Measurements from ENCODE around the gene RAB17. TPM values are rescaled to one million over a fixed set of nuclear protein-coding genes. Genes with fewer than 3 reads are reported as not detected.

Gene RAB17
- total and polyA plus RNA-seq, 2 experiments from 2014 or later, result 2.9 to 3.1 TPM

GRCh38 chr2:237617587-237617982 lies 27.1 kb upstream of the RAB17 start:
- no peaks in the 10 kb centered on the region for H3K9me3 ChIP-seq (ENCODE audit: low read depth)
- peaks cover 39% of the 10 kb centered on the region for H3K4me1 ChIP-seq (ENCODE audit: low read depth)
- DNase-seq (ENCODE audit: low read depth in 1 of 2, low spot score in 1 of 2), result no peak
- H3K4me3 ChIP-seq, result no peak overlapping the region
- TF ChIP-seq, protein P1, sequence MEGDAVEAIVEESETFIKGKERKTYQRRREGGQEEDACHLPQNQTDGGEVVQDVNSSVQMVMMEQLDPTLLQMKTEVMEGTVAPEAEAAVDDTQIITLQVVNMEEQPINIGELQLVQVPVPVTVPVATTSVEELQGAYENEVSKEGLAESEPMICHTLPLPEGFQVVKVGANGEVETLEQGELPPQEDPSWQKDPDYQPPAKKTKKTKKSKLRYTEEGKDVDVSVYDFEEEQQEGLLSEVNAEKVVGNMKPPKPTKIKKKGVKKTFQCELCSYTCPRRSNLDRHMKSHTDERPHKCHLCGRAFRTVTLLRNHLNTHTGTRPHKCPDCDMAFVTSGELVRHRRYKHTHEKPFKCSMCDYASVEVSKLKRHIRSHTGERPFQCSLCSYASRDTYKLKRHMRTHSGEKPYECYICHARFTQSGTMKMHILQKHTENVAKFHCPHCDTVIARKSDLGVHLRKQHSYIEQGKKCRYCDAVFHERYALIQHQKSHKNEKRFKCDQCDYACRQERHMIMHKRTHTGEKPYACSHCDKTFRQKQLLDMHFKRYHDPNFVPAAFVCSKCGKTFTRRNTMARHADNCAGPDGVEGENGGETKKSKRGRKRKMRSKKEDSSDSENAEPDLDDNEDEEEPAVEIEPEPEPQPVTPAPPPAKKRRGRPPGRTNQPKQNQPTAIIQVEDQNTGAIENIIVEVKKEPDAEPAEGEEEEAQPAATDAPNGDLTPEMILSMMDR (IDR thresholded peaks at IDR 0.05; ENCODE audit: low read depth, low read length), result no peak
- no peaks in the 10 kb centered on the region for H3K36me3 ChIP-seq
- H3K27me3 ChIP-seq, result no peaks in the 10 kb centered on the region
- peak overlapping the region; percentile 96 for H3K27ac ChIP-seq

GRCh38 chr2:237616734-237617586 lies 26.4 kb upstream of the RAB17 start:
- TF ChIP-seq, protein P1 (IDR thresholded peaks at IDR 0.05; ENCODE audit: low read depth, low read length), result no peak
- Histone ChIP-seq H3K4me1 (ENCODE audit: low read depth) (peaks cover 39% of the 10 kb centered on the region), H3K9me3 (ENCODE audit: low read depth) (no peaks in the 10 kb centered on the region), H3K4me3 (no peak overlapping the region), H3K36me3 (no peaks in the 10 kb centered on the region), H3K27ac (peak overlapping the region; percentile 96), H3K27me3 (no peaks in the 10 kb centered on the region)
- peak in 1 of 2 donors; percentile 95 for DNase-seq (ENCODE audit: low read depth in 1 of 2, low spot score in 1 of 2)

DNA sequence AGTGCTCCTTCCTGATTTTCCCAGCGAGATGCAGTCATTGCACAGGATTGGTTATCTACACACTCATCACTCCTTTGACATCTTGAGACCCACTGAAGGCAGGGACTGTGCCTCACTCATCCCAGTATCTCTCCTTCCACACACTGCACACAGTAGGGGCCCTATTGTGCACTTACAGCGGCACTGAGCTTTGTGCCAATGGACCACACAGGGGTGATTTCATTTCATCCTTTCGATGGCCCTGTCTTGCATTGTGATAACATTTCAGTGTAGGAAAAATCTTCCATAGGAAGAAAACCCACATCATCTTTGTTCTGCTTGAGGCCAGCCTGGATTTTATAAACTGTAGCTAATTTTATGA lies 25.8 kb upstream of the RAB17 start:
- Histone ChIP-seq H3K27me3 (no peaks in the 10 kb centered on the region), H3K9me3 (ENCODE audit: low read depth) (no peaks in the 10 kb centered on the region), H3K4me3 (no peak overlapping the region), H3K36me3 (no peaks in the 10 kb centered on the region), H3K4me1 (ENCODE audit: low read depth) (peaks cover 39% of the 10 kb centered on the region), H3K27ac (peak overlapping the region; percentile 96)
- DNase-seq (ENCODE audit: low read depth in 1 of 2, low spot score in 1 of 2), result no peak
- TF ChIP-seq, protein P1 (IDR thresholded peaks at IDR 0.05; ENCODE audit: low read depth, low read length), result no peak

DNA sequence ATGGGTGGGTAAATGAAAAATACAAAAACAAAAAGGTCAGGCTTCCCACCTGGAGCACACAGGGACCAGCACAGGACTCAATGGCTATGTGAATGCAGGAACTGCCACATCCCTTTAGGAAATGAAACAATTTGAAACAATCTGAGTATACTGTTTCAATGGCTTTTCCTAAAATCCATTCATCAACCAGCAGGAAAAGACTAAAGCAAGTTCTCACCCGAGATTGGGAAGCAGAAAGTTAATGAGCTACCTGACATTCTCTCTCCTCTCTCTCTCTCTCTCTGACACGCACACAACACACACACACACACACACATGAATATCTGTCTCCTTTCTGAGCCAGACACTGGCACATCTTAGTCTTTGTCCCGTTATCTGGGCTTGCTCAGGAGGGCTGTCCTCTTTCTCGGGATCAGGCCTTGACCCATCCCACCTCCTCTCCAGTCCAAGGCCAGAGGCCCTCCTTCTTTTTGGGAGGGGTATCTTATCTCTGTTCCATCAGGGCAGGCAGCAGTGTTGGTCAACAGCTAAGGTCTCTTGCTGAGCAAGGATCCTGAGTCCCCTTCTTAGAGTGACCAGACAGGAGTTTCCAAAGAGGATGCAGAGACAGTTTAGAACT lies 25.2 kb upstream of the RAB17 start:
- no peaks in the 10 kb centered on the region for H3K36me3 ChIP-seq
- no peak overlapping the region for H3K4me3 ChIP-seq
- H3K27ac ChIP-seq, result peak overlapping the region; percentile 96
- no peak for DNase-seq (ENCODE audit: low read depth in 1 of 2, low spot score in 1 of 2)
- peaks cover 39% of the 10 kb centered on the region for H3K4me1 ChIP-seq (ENCODE audit: low read depth)
- no peaks in the 10 kb centered on the region for H3K9me3 ChIP-seq (ENCODE audit: low read depth)
- H3K27me3 ChIP-seq, result no peaks in the 10 kb centered on the region
- TF ChIP-seq, protein P1 (IDR thresholded peaks at IDR 0.05; ENCODE audit: low read depth, low read length), result no peak

GRCh38 chr2:237614151-237614720 lies 23.7 kb upstream of the RAB17 start:
- H3K27ac ChIP-seq, result peak overlapping the region; percentile 96
- peak; percentile 80 to 83 for DNase-seq (ENCODE audit: low read depth in 1 of 2, low spot score in 1 of 2)

More at GRCh38 chr2:237614151-237614720, 23.7 kb upstream of the RAB17 start:
- H3K9me3 ChIP-seq (ENCODE audit: low read depth), result no peaks in the 10 kb centered on the region
- H3K4me3 ChIP-seq, result no peak overlapping the region
- H3K4me1 ChIP-seq (ENCODE audit: low read depth), result peaks cover 39% of the 10 kb centered on the region
- H3K36me3 ChIP-seq, result no peaks in the 10 kb centered on the region
- TF ChIP-seq, protein P1 (IDR thresholded peaks at IDR 0.05; ENCODE audit: low read depth, low read length), result peak; percentile 15
- no peaks in the 10 kb centered on the region for H3K27me3 ChIP-seq

Measured in cardiac muscle cell (in vitro differentiated cells and primary cell).